Measurements from ENCODE around the gene CCDC51. TPM values are rescaled to one million over a fixed set of nuclear protein-coding genes. Genes with fewer than 3 reads are reported as not detected.

CCDC51 gene
- total RNA-seq, 1 donor from 2014 or later: 39.4 TPM

GRCh38 chr3:48422272-48422671 lies 17.6 kb downstream of the CCDC51 start:
- no peak for DNase-seq (ENCODE audit: low read depth)

- no peak for DNase-seq (ENCODE audit: low read depth)
Measured at GRCh38 chr3:48420561-48420960, 19.4 kb downstream of the CCDC51 start.

GRCh38 chr3:48419597-48419996 lies 20.3 kb downstream of the CCDC51 start:
- DNase-seq (ENCODE audit: low read depth): no peak

- DNase-seq (ENCODE audit: low read depth): no peak
Measured at GRCh38 chr3:48419149-48419548, 20.8 kb downstream of the CCDC51 start.

GRCh38 chr3:48418651-48419050 lies 21.3 kb downstream of the CCDC51 start:
- no peak for DNase-seq (ENCODE audit: low read depth)

- DNase-seq (ENCODE audit: low read depth): no peak
Measured at GRCh38 chr3:48418140-48418539, 21.8 kb downstream of the CCDC51 start.

- DNase-seq (ENCODE audit: low read depth): no peak
Measured at GRCh38 chr3:48417529-48418108, 22.3 kb downstream of the CCDC51 start.

- no peak for DNase-seq (ENCODE audit: low read depth)
Measured at GRCh38 chr3:48416546-48416945, 23.4 kb downstream of the CCDC51 start.

- no peak for DNase-seq (ENCODE audit: low read depth)
Measured at GRCh38 chr3:48416091-48416505, 23.8 kb downstream of the CCDC51 start.

GRCh38 chr3:48415251-48415953 lies 24.5 kb downstream of the CCDC51 start:
- no peak for DNase-seq (ENCODE audit: low read depth)

- no peak for DNase-seq (ENCODE audit: low read depth)
Measured at GRCh38 chr3:48414376-48415250, 25.3 kb downstream of the CCDC51 start.

- DNase-seq (ENCODE audit: low read depth): no peak
Measured at GRCh38 chr3:48413611-48414010, 26.3 kb downstream of the CCDC51 start.

GRCh38 chr3:48413086-48413485 lies 26.8 kb downstream of the CCDC51 start:
- no peak for DNase-seq (ENCODE audit: low read depth)

- DNase-seq (ENCODE audit: low read depth): no peak
Measured at GRCh38 chr3:48412375-48413001, 27.4 kb downstream of the CCDC51 start.

- no peak for DNase-seq (ENCODE audit: low read depth)
Measured at GRCh38 chr3:48411606-48412374, 28.1 kb downstream of the CCDC51 start.

- DNase-seq (ENCODE audit: low read depth): no peak
Measured at GRCh38 chr3:48411041-48411588, 28.8 kb downstream of the CCDC51 start.

GRCh38 chr3:48410205-48411040 lies 29.5 kb downstream of the CCDC51 start:
- DNase-seq (ENCODE audit: low read depth): no peak

- DNase-seq (ENCODE audit: low read depth): no peak
Measured at GRCh38 chr3:48409291-48410201, 30.4 kb downstream of the CCDC51 start.

Data from myocyte (in vitro differentiated cells).